ENCODE results near the gene CHD1.

- TF ChIP-seq CTCF (IDR thresholded peaks at IDR 0.05) = no peak
- TF ChIP-seq REST (IDR thresholded peaks at IDR 0.05; ENCODE audit: insufficient read depth in 1 of 2, low read depth in 2 of 2, low read length in 1 of 2) = no peak
- no peak for TF ChIP-seq TCF7L2 (IDR thresholded peaks at IDR 0.05; ENCODE audit: low read depth, low read length)
Measured at GRCh38 chr5:98846520-98846919, 82.3 kb downstream of the CHD1 start.

Data from Panc1 (cell line).